NCI-H2227 treated with DMSO at 0.1 percent for 48 hours (cell line): ENCODE results near the gene ADM5.

Experiments used
- DNase-seq: peaks from one replicate; lab custom pipeline; 2025; lab: John Stamatoyannopoulos, UW

The ADM5 gene

DNA sequence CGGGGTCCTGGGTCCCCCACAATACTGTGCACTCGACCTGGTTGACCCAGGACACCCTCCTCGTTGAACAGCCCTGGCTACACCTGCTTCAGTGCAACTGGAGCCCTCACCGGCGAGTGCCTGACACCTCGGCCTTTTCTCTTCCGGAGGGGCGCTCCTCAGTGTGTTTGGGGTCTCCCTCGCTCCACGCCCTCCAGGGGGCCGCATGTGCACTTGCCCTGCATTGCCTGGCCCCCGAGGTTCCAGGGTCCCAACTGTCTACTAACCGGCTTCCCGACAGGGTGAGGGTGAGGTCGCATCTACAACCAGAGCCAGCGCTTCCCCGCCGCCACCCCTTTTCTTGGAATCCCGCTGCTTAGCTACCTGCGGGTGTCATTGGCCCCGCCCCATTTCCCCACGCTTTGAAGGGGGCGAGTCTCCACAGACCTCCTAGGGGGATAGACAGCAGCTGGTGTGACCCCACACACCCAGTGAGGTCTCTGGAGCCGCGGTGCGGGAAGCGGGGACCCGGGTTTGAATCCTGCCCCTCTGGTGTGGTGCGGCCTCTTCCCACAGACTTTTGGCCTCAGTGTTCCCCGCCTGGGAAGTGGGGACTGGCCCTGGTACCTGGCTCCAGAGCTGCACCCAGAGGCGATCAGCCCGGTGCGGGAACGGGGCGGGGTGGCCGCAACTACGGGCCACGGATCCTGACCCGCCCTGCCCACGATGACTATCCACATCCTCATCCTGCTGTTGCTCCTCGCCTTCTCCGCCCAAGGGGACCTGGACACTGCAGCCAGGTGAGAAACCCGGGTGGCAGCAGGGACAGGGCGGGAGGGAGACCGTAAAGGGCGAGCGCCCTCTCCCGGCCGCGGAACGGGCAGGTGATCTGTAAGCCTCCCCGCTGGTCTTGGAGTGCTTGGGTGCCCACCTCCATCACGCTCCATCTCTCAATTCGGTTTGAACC is at the start of gene ADM5:
Gene ADM5 (plus strand): TSS at position 462 of the 946 bp plus-strand sequence. CDS start 244 bp downstream, at position 706.
- peak; percentile 10 for DNase-seq

DNA sequence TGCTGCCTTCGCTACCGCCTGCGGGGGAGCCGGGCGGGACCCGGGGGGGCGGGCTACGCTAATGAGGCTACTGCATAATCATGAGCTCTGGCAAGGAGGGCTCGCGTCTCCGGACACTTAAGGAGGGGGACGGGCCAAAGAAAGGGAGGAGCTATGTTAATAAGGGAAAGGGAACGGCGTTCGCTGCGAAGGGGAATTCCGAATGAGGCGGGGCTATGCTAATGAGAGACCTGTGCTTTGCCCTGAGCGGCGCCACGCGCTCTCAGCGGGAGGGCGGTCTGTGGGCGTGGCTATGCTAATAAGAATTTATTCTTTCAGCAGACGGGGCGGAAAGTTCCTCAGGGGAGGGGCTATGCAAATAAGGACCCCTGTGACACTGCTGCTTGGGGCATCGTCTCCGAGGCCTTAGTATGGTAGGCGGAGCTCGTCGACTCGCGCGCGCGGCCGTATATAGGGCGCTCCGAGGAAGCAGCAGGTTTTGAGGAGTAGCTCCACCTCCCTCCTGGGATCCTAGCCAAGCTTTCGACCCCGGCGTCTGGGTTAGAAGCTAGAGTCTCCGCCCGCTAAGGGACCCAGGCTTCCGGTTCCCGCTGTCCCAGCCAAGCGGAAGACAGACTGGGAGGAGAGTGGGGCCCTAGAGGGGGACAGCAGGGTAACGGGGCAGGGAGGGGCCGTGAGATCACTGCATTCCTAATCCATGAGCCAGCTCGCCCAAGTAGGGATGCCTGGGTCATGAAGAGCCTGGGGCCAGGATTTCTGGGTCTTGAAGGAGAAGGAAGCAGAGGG is 49.1 kb upstream of the ADM5 start, which contains the start of gene RRAS:
Gene RRAS (minus strand): TSS at position 31 of the 786 bp plus-strand sequence. CDS start 45 bp downstream, outside the sequence.
- peak; percentile 97 for DNase-seq

- DNase-seq, result peak; percentile 93
These were observed 47.5 kb upstream of the ADM5 start, which contains the start of gene SCAF1 for GRCh38 chr19:49641688-49642491. Gene SCAF1, plus strand, starts transcription at chr19:49642209. Its CDS starts 2,818 bp downstream, at chr19:49645027.

GRCh38 chr19:49642492-49643035 is 46.8 kb upstream of the ADM5 start:
- DNase-seq, result no peak

- DNase-seq, result no peak
These were observed 45.9 kb upstream of the ADM5 start for GRCh38 chr19:49643466-49643865.

GRCh38 chr19:49645592-49645991 is 43.8 kb upstream of the ADM5 start:
- DNase-seq, result no peak

GRCh38 chr19:49645995-49646394 is 43.4 kb upstream of the ADM5 start:
- DNase-seq, result no peak

DNA sequence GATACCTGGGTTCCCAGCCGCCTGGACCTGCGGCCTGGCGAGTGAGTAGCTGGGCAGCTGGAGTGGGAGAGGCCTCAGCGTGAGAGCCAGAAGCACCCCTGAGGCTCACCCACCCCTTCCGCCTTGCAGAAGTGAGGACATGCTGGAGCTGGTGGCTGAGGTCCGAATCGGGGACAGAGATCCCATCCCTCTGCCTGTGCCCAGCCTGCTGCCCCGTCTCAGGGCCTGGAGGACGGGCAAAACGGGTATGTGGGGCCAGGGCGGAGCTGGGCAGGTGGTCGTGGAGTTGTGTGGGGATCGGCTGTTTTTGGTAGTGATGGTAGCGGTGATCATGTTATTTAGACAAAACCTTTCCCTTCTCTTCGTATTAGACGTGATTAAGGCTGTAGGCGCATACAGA is 42.8 kb upstream of the ADM5 start:
- no peak for DNase-seq

DNA sequence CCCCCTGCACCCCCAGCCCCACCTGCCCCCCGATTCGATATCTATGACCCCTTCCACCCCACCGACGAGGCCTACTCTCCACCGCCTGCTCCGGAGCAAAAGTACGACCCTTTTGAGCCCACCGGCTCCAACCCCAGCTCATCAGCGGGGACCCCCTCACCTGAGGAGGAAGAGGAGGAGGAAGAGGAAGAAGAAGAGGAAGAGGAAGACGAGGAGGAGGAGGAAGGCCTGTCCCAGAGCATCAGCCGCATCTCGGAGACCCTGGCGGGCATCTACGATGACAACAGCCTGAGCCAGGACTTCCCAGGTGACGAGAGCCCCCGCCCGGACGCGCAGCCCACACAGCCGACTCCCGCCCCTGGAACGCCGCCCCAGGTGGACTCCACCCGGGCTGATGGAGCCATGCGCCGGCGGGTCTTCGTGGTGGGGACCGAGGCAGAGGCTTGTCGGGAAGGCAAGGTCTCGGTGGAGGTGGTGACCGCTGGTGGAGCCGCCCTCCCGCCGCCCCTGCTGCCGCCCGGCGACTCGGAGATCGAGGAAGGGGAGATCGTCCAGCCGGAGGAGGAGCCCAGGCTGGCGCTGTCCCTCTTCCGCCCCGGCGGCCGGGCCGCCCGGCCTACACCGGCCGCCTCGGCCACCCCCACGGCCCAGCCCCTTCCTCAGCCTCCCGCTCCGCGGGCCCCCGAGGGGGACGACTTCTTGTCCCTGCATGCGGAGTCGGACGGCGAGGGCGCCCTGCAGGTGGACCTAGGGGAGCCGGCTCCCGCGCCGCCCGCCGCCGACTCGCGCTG is 38.2 kb upstream of the ADM5 start:
- no peak for DNase-seq

DNA sequence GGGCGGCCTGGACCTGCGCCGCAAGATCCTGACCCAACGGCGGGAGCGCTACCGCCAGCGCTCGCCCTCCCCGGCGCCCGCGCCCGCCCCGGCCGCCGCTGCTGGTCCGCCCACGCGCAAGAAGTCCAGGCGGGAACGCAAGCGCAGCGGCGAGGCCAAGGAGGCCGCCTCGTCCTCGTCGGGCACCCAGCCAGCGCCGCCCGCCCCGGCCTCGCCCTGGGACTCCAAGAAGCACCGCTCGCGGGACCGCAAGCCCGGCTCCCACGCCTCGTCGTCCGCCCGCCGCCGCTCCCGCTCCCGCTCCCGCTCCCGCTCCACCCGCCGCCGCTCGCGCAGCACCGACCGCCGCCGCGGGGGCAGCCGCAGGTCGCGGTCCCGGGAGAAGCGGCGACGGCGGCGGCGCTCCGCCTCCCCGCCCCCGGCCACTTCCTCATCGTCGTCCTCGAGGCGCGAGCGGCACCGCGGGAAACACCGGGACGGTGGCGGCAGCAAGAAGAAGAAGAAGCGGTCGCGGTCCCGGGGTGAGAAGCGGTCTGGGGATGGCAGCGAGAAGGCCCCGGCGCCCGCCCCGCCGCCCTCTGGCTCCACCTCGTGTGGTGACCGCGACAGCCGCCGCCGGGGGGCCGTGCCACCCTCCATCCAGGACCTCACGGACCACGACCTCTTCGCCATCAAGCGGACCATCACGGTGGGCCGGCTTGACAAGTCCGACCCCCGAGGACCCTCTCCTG is 37.4 kb upstream of the ADM5 start:
- no peak for DNase-seq

DNA sequence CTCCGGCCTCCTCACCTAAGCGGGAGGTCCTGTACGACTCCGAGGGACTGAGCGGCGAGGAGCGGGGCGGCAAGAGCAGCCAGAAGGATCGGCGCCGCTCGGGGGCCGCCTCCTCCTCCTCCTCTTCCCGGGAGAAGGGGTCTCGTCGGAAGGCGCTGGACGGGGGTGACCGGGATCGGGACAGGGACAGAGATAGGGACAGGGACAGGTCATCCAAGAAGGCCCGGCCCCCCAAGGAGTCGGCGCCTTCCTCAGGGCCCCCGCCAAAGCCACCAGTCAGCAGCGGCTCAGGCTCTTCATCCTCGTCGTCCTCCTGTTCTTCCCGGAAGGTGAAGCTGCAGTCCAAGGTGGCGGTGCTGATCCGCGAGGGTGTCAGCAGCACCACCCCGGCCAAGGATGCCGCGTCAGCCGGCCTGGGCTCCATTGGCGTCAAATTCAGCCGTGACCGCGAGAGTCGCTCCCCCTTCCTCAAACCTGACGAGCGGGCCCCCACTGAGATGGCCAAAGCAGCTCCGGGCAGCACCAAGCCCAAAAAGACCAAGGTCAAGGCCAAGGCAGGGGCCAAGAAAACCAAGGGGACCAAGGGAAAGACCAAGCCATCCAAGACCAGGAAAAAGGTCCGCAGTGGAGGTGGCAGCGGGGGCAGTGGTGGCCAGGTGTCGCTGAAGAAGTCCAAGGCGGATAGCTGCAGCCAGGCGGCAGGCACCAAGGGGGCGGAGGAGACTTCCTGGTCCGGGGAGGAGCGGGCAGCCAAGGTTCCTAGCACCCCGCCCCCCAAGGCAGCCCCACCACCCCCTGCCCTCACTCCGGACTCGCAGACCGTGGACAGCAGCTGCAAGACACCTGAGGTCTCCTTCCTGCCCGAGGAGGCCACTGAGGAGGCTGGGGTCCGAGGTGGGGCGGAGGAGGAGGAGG is 36.6 kb upstream of the ADM5 start:
- no peak for DNase-seq

- no peak for DNase-seq
These were observed 36.0 kb upstream of the ADM5 start for GRCh38 chr19:49653466-49653806.

- no peak for DNase-seq
These were observed 34.8 kb upstream of the ADM5 start for GRCh38 chr19:49654581-49654980.

GRCh38 chr19:49655570-49656455 is 33.6 kb upstream of the ADM5 start:
- DNase-seq, result no peak

- DNase-seq, result no peak
These were observed 32.8 kb upstream of the ADM5 start for GRCh38 chr19:49656456-49657109.

GRCh38 chr19:49657493-49658138 is 31.8 kb upstream of the ADM5 start:
- no peak for DNase-seq

DNA sequence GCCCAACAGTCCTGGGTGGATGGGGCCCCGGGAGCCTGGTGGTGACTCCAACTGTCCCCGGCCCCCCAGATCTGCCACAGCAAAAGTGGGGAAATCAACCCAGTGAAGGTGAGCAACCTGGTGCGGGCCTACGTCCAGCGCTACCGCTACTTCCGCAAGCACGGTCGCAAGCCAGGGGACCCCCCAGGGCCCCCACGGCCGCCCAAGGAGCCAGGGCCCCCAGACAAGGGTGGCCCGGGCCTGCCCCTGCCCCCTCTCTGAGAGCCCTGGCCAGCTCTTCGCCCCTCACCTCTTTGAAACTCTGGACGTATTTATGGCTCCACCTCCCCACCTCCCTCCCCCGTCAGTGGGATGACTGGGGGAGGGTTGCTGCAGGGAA is 31.3 kb upstream of the ADM5 start:
- DNase-seq, result no peak
